GM19468 (cell line): ENCODE data around the gene DUOX2.
"Not testable (repeated sequence)": the region's sequence is repeated elsewhere in the genome, so short reads cannot be mapped to it uniquely, and the experiment has no call there.

Source experiments
- ATAC-seq: cut with Tn5 transposase; IDR thresholded peaks from one replicate; pipeline ENCODE4 v1.9.1; 2021; ENCODE audit warnings: mild to moderate bottlenecking, moderate library complexity, moderate number of reproducible peaks; ENCODE audit not compliant: unreplicated experiment; ENCODE audit errors: extremely low read depth

Gene DUOX2

GRCh38 chr15:45139770-45140169, 25.8 kb upstream of the DUOX2 start:
- ATAC-seq, result no peak

- no peak for ATAC-seq
These were observed 25.1 kb upstream of the DUOX2 start for GRCh38 chr15:45138814-45139765.

GRCh38 chr15:45137703-45138102, 23.7 kb upstream of the DUOX2 start:
- ATAC-seq, result no peak

GRCh38 chr15:45136378-45136764, 22.4 kb upstream of the DUOX2 start:
- ATAC-seq, result no peak

GRCh38 chr15:45135705-45136377, 21.9 kb upstream of the DUOX2 start:
- ATAC-seq, result not testable (repeated sequence)

- no peak for ATAC-seq
These were observed 21.0 kb upstream of the DUOX2 start for GRCh38 chr15:45134682-45135604.

DNA sequence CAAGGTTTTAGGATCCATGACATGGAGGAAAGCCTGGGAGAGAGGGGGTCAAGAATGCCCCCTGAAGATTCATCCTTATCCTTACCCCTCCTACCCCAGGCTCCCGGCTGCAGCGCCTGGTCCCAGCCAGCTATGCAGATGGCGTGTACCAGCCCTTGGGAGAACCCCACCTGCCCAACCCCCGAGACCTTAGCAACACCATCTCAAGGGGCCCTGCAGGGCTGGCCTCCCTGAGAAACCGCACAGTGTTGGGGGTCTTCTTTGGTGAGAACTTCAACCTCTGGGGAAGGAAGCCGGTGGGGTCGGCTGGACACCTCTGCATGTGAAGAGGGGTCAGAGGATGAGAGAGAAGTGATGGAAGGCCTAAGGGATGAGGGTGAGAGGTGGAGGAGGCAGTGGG, 20.1 kb upstream of the DUOX2 start:
- no peak for ATAC-seq

DNA sequence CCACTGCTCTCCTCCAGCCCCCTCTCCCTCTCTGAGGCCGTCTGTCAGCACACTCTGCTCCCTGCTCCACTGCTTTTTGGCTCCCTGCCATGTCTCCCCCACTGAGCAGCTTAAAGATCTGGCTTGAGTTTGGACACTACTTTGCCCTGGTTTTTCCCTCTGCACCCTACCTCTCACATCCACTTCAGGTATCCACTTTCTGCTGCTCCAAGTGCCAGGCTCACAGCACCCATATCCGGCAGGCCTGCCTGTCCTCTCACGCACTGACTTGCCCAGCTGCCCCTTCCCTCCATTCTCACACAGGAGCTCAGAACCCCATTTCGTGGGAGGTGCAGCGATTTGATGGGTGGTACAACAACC, 19.6 kb upstream of the DUOX2 start:
- no peak for ATAC-seq

GRCh38 chr15:45132844-45133560, 19.0 kb upstream of the DUOX2 start:
- no peak for ATAC-seq

GRCh38 chr15:45131510-45131909, 17.5 kb upstream of the DUOX2 start:
- ATAC-seq, result no peak

DNA sequence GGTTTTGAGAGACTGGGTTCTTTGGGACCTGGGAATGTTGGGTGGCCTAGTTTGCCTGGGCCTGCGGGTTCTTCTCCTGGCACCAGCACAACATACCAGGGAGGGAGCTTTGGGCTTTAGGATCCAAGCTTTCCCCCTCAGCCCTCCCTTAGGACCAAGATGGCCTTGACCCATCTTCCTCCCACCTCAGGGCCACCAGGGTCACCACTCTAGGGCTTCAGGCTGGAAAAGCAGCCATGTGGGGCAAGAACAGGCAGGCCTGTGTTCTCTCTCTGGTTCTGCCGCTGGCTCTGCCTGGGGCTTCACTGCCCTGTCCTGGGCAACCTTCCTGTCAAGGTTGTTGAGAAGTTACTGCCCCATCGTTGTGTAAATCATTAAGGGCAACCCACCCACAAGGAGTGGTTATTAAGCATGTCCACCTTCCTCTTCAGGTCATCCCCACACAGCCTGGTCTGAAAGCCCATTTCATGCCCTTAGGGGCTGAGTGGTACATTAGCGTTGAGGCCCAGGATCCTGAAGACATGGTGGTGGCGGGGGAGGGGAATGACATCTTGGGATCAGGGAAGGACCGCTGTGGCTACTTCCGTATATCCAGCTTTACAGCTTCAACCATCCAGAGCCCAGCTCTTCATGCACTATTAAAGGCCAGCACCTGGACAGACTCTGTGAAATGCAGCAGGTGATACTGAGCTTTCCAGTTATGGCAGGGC, 16.5 kb upstream of the DUOX2 start:
- ATAC-seq, result no peak

DNA sequence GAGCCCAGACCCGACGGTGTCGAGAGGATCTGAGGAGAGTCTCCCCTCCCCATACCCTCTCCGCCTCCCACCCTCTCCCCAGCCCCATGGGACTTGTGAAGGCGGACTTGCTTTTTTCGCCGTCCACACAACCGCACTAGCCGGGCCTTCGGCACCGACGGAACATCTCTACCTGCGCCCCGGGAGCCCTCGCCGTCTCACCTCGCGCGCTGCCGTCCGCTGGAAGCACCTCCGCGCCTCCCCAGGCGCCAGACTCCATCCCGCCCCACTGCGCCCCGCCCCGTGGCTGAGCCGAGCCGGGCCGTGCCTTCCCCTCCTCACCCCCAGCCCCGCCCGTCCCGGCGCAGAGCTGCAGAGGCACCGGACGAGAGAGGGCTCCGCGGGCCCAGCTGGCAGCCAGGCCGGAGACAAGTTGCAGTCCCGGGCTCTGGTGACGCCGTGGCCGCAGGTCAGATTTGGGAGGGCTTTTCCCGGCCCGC, 15.7 kb upstream of the DUOX2 start, which contains the start of the genes DUOX1 and DUOXA1:
TSS of gene DUOX1 (plus strand) at position 344 of the 479 bp plus-strand sequence. CDS start 1,973 bp downstream, outside the sequence.
TSS of gene DUOXA1 (minus strand) at position 229 of the 479 bp plus-strand sequence. CDS start 6,865 bp downstream, outside the sequence.
- no peak for ATAC-seq

- no peak for ATAC-seq
These were observed 15.1 kb upstream of the DUOX2 start for GRCh38 chr15:45128971-45129639.

- ATAC-seq, result no peak
These were observed 12.7 kb upstream of the DUOX2 start for GRCh38 chr15:45126535-45127158.

- no peak for ATAC-seq
These were observed 9.4 kb upstream of the DUOX2 start for GRCh38 chr15:45123397-45123796.

GRCh38 chr15:45122719-45123118, 8.7 kb upstream of the DUOX2 start:
- ATAC-seq, result no peak

GRCh38 chr15:45121706-45122417, 7.9 kb upstream of the DUOX2 start:
- no peak for ATAC-seq
